ENCODE data around the gene MAML3.

Gene MAML3

DNA sequence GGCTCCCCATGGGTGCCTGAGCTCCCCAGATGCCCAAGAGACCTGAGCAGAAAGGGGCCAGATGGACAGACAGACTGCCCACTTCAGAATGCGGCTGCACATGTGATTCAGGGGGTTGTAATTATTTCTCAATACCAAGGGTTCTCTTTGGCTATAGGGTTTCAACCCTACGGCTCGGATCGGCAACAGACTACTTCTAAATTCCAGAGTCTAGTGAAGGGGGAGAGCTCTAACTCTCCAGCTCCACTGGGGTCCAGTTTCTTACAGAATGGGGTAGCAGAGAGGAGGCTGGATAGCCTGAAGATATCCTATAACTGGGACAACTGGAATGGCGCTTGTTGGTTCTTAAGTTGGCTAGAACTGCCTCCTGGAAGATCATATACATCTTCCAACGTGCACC lies 352.1 kb downstream of the MAML3 start:
- DNase-seq, result no peak
- no peak for TF ChIP-seq GATA1 (IDR thresholded peaks at IDR 0.05; ENCODE audit: low read depth, low read length)
- no peak for TF ChIP-seq POLR2A (IDR thresholded peaks at IDR 0.05; ENCODE audit: low read length)

DNA sequence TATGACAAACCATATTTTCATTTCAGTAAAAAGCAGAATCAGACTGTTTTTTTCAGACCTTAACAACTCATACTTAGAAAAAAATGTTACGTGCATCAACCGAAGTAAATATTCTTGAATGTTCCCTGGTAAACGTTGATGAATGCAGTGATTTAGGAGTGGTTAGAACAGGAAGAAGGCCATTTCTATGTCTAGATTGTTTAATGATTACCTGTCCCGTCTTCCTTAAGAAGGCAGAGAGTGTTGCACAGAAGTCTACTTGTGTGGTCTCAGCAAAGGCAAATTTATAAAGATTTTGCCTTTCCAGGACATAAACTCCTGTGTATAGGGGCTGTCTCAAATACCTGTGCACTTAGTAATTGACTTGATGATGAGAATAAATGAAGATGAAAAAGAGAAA lies 353.9 kb downstream of the MAML3 start:
- no peak for DNase-seq
- TF ChIP-seq GATA1 (IDR thresholded peaks at IDR 0.05; ENCODE audit: low read depth, low read length) (no peak), POLR2A (IDR thresholded peaks at IDR 0.05; ENCODE audit: low read length) (no peak)

- DNase-seq, result no peak
- no peak for TF ChIP-seq GATA1 (IDR thresholded peaks at IDR 0.05; ENCODE audit: low read depth, low read length)
- no peak for TF ChIP-seq POLR2A (IDR thresholded peaks at IDR 0.05; ENCODE audit: low read length)
Observed at GRCh38 chr4:139799615-139800014, 354.4 kb downstream of the MAML3 start.

- TF ChIP-seq POLR2A (IDR thresholded peaks at IDR 0.05; ENCODE audit: low read length), result no peak
- TF ChIP-seq GATA1 (IDR thresholded peaks at IDR 0.05; ENCODE audit: low read depth, low read length), result no peak
- no peak for DNase-seq
Observed at GRCh38 chr4:139798456-139798855, 355.5 kb downstream of the MAML3 start.

DNA sequence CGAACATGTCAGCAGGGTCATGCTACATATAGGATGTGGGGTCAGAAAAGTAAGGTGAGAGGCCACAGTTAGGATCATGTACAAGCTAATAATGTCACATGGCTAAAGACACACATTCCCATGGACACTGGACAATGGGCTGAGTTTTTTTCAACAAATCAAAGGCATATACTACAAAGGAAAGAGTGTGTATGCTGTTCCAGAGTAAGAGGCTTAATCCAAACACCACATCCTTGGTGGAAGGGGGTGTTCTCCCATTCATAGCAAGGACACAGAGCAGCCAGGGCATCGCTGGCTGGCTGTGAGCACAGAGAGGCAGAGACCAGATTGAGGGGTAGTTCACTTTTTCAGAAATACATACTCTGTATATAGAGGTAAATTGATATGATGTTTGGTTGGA lies 356.7 kb downstream of the MAML3 start:
- DNase-seq, result no peak
- no peak for TF ChIP-seq GATA1 (IDR thresholded peaks at IDR 0.05; ENCODE audit: low read depth, low read length)
- no peak for TF ChIP-seq POLR2A (IDR thresholded peaks at IDR 0.05; ENCODE audit: low read length)

DNA sequence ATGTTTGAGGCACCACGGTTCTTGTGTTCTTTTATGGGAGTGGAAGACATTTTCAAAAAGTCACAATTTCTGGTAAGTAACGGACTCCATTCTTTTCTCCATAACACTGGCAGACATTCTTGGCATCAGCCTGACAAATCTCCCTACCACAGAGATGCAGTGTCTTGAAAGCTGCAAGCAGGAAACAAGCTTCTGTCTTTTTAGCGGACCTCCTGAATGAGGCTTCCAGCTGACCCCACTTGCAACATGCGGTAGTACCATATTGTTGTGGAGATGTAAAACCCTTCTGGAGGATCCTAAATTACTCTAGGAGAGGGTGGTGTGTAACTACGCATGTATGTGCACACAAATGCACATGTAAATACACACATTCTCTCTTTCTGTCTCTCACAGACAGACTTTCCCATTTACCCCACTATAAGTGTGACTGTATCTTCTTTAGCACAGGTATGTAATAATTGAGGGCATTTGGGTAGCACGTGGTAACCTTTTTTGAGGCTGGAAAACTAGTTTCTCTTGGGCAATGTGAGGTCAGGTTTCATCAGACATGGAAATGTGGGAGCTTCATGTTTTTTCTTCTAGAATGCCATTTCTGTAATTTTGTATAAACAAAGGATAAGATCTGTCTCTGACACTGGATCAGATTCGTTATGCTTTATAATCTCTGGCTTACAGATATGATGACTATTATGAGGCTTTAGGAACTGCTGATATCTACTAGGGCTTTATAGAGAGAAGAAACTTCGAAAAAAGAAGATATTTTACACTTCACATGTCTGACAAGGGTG lies 358.3 kb downstream of the MAML3 start:
- DNase-seq, result no peak
- TF ChIP-seq POLR2A (IDR thresholded peaks at IDR 0.05; ENCODE audit: low read length) (no peak), GATA1 (IDR thresholded peaks at IDR 0.05; ENCODE audit: low read depth, low read length) (no peak)

DNA sequence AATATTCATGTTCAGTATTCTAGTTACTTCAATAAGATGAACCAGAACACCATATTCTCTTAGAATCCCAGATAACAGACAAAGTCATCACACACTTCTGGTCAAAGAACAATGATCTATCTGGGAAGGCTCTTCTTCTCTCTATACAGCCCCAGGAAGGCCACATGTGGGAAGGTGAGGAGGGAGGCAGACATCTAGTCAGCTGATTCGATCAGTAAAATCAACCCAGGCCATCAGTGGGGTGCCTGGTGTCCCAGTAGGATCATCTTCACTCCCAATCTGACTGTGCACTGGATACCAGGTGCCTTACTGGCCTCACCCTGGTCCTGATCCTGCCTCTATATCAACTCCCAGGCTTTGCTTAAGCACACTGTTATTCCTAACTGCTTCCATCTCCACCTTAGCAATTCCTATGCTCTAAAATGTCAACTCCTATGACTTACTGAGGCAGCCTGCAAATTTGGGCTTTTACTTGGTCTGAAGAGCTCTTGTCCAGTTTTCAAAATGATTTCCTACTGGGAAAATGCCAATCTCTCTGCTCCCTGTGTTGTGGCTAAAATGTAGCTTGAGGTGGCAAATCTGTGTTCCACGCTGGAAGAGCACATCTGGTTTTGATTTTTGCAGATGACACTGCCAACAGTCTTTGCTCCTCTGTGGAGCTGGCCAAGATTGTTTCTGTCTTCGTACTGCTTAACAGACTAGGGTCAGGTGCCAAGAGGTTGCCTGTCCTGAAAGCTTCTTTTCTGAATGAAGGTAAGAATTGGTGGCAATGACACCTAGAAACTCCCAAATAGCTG lies 359.6 kb downstream of the MAML3 start:
- TF ChIP-seq GATA1 (IDR thresholded peaks at IDR 0.05; ENCODE audit: low read depth, low read length), result no peak
- TF ChIP-seq POLR2A (IDR thresholded peaks at IDR 0.05; ENCODE audit: low read length), result no peak
- no peak for DNase-seq

GRCh38 chr4:139791681-139792080 lies 362.3 kb downstream of the MAML3 start:
- no peak for DNase-seq
- TF ChIP-seq GATA1 (IDR thresholded peaks at IDR 0.05; ENCODE audit: low read depth, low read length) (no peak), POLR2A (IDR thresholded peaks at IDR 0.05; ENCODE audit: low read length) (no peak)

- TF ChIP-seq POLR2A (IDR thresholded peaks at IDR 0.05; ENCODE audit: low read length) (no peak), GATA1 (IDR thresholded peaks at IDR 0.05; ENCODE audit: low read depth, low read length) (no peak)
- no peak for DNase-seq
Observed at GRCh38 chr4:139790291-139790690, 363.7 kb downstream of the MAML3 start.

GRCh38 chr4:139789096-139789654 lies 364.8 kb downstream of the MAML3 start:
- TF ChIP-seq GATA1 (IDR thresholded peaks at IDR 0.05; ENCODE audit: low read depth, low read length) (no peak), POLR2A (IDR thresholded peaks at IDR 0.05; ENCODE audit: low read length) (no peak)
- no peak for DNase-seq

DNA sequence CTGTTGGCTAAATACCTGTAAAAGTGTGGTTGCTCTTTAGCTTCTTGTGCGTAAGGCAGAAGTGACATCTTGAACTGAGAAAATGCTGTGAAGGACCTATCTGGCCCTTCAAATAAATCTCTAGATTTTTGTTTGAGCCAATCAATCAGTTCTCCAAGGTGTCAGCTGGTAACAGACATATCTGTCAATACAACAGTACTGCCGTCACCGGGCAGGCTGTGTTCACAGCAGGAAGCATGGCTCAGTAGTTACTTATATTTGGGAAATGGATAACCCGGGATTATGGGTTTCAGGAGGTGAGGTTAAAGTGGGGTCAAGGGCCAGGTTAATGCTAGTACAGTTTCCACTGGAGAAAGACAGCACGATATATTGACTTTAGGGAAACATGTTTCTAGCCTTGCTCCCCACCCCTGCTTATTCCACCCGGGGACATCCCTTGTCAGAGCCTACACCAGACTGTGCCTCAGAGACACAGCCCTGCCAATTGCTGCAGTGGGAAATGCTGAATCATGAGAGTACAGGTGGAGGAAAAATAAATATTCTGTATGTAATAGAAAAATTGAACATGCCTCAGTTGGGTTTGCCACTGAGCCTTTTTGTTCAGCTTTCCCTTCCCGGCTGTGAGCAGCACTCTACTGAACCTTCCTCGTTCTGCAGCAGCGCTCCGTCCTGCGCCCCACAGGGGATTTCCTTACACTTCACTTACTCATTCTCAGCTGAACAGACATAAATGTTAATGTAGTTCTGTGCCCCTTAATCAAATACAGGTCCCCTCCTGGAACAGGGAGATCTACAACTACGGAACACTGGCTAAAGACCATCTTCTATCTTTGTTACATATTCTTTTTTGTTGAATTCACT lies 367.3 kb downstream of the MAML3 start:
- no peak for DNase-seq
- TF ChIP-seq GATA1 (IDR thresholded peaks at IDR 0.05; ENCODE audit: low read depth, low read length) (no peak), POLR2A (IDR thresholded peaks at IDR 0.05; ENCODE audit: low read length) (no peak)

DNA sequence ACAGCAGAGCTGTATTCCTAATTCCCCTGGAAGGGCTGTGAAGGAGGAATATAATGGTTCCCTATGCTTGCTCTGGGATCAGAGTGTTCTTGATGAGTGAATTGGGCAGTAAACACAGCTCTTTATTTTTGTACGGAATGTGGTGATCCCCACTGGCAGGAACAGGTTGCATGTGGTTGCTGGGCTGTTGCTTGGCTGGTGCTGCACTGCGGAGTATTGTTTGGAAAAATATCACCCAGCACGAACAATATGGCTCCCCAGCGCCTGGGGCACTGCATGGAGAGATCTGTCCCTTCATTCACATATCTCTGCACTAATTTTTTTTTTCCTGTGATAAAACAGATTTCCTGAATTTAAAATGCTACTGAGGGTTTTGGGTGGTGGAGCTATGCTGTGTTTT lies 368.6 kb downstream of the MAML3 start:
- no peak for DNase-seq
- no peak for TF ChIP-seq POLR2A (IDR thresholded peaks at IDR 0.05; ENCODE audit: low read length)
- TF ChIP-seq GATA1 (IDR thresholded peaks at IDR 0.05; ENCODE audit: low read depth, low read length), result no peak

DNA sequence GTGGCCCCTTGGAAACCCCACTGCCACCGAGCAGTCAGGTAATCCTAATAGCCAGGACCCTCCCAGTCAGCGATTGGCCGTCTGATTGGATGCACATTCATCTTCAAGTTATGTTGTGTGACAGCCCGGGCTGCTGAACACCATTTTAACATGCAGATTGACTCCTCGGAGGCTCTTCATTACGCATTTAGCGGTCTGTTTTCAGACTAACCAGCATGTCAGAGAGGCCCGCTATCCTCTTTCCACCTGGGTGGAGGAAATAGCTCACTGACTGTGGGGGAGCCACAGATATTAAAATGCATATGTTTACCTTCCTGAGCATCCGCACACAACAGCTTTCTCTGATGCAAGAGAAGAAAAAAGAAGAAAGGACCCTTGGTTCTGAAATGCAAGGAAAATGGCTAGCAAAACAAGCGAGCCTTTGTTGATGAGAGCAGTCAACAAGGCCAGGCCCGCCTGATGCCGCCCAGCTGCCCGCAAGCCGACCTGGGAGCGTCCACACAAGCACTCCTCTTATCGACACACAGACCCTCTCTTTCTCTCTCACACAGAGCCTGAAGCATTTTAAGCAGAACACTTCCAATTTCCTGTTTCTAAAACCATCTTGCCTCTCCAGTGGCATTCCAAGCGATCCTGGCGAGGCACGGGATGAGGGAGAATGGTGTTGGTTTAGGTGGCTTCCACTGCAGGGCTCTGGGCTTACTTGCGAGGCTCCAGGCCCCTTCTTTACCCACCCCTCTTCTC lies 370.1 kb downstream of the MAML3 start:
- DNase-seq, result no peak
- TF ChIP-seq GATA1 (IDR thresholded peaks at IDR 0.05; ENCODE audit: low read depth, low read length), result no peak
